GM18517 (cell line): Measurements from ENCODE around the gene NOA1.
A peak's percentile ranks its signal among the peaks of the same experiment; 100 is the strongest.

ENCODE experiments used
- ATAC-seq: cut with Tn5 transposase; IDR thresholded peaks from one replicate; pipeline ENCODE4 v1.9.1; 2021; ENCODE audit warnings: mild to moderate bottlenecking, moderate library complexity; ENCODE audit not compliant: unreplicated experiment

NOA1 gene

DNA sequence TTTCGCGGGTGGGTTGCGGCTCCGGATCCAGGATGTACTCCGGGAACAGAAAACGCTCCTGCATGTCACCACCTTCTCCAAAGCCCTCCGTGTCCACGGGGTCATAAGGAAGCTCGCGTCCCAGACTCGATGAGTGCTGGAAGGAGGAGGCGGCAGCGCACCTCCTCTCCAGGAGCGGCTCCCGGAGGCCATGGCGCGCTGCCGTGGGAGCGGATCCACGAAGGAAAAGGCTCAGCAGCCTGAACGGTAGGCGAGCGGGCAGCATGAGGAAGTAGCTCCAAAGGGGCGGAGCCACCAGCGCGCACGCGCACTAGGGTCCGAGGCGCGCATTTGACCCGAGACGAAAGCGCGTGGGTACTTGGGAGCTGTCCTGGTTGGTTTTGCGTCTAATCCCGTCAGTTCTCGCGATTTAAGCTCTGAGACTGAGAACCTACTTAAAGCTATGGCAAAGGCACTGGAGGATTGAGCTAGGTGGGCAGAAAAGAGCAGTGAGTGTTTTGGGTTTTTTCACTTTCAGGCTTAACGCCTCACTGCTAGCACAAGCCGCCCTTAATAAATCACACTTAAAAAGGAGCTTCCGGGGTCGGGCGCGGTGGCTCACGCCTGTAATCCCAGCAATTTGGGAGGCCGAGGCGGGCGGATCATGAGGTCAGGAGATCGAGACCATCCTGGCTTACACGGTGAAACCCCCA lies at the start of gene NOA1:
NOA1 (minus strand) TSS at position 286 of the 692 bp plus-strand sequence; CDS start at position 265, 21 bp downstream.
- ATAC-seq: peak; percentile 85

DNA sequence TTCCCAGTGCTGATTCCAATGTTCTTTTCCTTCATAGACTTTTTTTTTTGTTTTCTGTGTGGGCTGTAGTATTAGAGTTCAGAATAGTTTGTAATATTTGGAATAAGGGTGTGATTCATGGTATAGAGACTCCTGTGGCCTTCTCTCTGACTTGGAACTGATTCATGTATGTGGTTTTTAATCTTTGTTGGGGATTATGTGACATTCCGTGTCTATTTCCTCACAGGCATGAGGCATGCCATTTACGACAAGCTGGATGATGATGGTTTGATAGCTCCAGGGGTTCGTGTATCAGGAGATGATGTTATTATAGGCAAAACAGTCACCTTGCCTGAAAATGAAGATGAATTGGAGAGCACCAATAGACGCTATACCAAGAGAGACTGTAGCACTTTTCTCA lies 45.7 kb upstream of the NOA1 start:
- no peak for ATAC-seq

DNA sequence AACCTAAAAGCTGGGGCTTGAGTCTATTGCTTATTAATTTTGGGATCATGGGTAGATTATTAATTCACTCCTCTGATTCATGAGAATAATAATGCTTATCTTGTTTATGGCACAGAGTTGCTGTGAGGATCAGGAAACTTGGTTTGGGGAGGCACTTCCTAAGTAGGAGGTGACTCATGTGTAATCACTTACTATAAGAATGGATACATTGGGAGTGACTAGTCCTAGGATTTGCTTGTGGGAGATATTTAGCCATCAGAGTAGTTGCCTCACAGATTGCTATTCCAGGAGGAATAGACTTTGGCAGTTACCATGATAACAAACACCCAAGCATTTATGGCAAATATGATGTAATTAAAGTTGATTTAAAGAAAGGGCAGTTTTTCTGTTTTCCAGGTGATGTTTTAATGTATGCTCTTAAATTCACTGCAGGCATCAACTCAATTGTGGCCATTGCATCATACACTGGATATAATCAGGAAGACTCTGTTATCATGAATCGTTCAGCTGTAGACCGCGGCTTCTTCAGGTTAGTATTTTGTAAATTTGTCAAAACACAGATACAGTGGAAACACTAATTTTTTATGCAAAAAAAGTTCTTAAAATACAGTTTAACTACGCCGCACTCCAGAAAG lies 43.2 kb upstream of the NOA1 start:
- ATAC-seq: no peak

DNA sequence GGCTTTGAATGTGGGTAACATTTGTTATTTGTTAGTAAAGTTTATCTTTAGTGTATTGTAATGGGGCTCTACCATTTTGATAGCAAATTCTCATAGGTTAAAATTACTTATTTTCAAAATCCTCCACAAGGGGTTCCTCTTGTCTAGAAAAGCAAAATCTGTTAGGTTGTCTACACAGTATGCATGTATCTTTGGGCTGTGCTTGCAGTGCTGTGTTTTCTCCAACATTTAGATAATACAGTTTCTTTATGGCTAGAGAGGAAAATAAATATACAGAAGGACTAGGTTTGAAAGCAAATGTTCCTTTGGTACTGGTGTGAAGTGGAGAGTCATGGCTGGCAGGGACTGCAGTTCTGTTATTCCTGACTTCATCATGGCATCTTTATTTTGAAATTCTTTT lies 41.6 kb upstream of the NOA1 start:
- ATAC-seq: no peak

DNA sequence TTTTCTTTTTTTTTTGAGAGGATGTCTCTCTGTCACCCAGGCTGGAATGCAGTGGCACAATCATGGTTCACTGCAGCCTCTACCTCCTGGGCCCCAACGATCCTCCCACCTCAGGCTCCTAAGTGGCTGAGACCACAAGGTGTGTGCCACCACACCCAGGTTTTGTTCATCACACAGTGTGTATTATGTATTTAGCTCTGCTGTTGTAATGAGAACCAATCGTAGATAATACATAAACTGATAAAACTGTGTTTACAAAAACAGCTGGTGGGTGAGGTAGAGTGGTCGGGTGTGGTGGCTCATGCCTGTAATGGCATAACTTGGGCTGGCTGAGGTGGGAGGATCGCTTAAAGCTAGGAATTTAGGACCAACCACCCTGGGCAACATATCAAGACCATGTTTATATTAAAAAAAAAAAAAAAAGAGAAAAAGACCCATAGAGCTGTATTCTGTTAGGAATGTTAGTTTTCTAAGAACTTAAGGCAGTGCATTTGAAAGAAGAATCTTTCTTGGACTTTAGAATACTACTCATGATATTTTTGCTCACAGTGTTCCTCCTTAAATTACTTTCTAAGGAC lies 36.2 kb upstream of the NOA1 start:
- ATAC-seq: no peak

DNA sequence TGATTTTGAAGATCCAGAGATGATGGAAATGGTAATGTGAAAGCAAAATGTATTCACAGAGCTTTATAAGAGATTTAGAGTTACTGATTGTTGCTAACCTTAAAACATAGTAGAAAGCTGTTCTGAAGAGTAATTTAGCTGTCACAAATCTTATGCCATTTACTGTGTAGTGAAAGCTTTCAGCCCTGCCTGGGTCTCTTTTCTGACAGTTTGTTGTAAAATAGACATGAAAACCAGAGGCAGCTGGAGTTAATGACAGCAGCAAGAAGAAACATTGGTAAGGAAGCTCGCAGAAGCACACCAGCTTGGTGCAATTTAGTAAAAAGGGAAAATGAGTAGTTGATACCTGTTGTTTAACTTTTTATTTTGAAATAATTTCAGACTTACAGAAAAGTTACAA lies 22.3 kb upstream of the NOA1 start:
- no peak for ATAC-seq

DNA sequence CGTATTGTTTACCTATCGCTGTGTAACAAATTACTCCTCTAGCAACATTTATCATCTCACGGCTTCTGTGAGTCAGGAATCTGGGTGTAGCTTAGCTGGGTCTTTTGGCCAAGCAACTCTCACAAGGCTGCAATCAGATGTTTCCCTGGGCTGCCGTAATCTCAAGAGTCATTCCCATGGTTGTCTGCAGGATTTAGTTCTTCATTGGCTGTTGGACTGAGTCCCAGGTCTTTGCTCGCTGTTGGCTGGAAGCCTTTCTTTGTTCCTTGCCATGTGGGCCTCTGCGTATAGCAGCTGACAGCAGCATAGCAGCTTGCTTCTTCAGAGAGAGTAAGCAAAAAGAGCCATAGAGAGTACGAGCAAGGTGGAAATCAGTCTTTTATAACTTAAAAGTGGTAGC lies 18.1 kb upstream of the NOA1 start:
- ATAC-seq: no peak

DNA sequence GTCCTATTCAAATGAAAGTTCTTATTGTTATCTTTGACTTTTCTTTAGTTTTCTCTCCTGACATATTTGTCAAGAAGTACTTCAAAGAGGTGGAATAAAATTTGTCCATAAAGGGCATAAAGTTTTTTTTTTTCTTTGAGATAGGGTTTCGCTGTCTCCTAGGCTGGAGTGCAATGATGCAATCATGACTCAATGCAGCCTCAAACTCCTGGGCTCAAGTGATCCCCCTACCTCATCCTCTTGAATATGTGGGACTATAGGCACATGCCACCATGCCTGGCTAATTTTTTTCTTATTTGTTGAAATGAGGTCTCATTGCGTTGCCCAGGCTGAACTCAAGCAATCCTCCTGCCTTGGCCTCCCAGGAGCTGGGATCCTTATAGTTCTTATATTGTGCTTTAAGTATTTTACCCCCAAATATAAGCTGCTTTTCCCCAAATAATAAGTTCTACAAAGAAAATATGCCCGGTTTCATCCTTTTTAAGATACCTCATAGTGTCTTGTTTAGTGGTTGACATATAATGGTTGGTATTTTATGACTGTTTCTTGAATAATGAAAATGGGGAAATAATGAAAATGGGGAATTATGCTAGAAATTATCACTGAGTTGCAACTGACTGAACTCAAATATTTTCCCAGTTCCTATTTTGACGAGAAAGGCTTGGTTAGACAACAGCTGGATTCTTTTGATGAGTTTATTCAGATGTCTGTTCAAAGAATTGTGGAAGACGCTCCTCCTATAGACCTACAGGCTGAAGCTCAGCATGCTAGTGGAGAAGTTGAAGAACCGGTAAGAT lies 12.9 kb upstream of the NOA1 start:
- no peak for ATAC-seq

DNA sequence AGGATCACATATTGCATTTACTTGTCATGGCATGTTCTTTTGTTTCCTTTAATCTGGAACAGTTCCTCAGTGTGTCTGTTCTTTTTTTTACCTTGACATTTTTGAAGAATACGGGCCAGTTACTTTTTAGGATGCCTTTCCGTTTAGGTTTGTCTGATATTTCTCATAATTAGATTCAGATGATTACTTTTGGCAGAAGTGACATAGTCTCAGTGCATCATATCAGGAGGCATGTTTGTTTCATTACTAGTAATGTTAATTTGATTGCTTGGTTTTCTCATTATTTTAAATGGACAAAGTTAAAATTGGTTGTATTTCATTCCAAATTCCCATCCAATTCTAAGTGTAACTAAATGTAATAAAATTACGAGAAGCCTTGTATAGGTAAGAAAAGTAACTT lies 9.5 kb upstream of the NOA1 start:
- no peak for ATAC-seq

DNA sequence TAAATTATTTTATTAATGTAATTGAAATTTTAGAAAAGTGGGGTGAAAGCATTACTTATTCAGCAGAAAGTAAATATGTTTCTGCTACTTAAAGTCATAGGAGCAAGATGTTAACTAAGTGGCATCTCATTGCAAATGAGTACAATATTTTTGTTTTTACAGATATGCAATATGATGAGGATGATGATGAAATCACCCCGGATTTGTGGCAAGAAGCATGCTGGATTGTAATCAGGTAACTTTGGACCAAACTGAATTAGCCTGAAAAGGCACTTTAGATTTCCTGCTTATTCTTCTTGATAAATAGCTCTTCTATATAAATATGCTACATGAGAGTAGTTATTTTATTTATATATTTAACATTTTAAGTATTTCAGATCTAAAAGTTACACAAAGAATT lies 8.8 kb upstream of the NOA1 start:
- no peak for ATAC-seq

DNA sequence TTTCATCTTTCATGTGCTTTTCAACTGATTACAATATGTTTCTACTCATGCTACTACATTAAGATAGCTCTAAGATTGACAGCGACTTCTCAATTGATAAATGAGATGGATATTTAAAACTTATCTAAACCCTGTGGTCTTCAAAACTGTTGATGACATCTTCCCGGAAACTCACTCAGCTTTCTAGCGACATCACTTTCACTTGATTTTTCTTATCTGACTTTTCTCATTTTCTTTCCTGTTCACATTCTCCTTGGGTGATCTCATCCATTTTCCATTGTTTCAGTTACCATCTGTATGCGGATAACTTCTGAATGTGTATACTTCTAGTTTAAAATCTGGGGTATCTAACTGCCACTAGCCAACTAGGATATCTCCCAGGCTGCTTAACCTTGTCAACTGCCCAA lies 4.4 kb upstream of the NOA1 start:
- no peak for ATAC-seq

DNA sequence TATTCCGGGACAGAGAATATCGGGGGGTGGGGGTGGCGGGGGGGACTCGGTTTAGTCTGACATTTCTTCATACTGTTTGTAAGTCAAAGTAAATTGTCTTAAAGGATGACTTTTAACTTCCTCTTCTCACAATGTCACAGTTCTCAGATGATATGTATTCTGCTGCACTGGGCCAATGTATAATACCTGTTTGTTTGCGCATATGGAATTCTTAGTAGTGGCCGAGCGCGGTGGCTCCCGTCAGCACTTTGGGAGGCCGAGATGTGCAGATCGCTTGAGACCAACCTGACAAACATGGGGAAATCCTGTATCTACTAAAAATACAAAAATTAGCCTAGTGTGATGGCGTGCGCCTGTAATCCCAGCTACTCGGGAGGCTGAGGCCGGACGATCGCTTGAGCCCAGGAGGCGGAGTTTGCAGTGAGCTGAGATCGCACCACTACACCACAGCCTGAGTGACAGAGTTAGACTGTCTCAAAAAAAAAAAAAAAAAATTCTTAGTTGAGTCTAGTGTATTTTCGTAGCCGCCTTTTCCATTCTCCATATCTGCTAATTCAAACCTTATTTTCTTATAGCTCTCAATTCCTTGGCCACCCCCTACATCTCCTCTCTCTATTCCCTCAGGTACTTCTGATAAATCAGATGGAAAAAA lies 2.1 kb upstream of the NOA1 start:
- ATAC-seq: no peak

DNA sequence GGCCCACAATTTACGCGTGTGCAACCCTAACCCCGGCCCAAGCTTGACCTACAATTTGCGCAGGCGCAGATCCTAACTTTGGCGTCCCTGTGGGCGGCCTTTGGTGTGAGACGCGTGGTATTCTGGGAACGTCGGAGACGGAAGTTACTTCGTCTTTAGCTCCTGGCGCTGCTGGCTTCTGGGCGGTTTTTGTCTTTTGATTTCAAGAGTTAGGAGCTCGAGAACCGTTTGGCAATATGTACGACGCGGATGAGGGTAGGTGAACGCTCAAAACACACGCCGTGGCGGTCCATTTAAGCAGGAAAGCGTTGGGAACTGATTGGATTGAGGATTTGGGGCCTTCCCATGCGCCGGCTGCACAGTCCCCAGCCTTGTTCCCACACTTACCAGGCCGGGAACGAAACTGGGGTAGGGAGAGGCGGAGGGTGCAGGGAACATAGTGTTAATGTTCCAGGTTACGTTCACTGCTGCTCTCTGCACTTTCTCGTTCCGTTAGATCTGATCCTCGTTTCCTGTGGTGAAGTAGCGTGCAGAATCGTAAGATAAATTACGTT lies 1.4 kb upstream of the NOA1 start, which contains the start of gene POLR2B:
POLR2B (plus strand) TSS at position 147 of the 554 bp plus-strand sequence; CDS start at position 237, 90 bp downstream.
- ATAC-seq: peak; percentile 51

DNA sequence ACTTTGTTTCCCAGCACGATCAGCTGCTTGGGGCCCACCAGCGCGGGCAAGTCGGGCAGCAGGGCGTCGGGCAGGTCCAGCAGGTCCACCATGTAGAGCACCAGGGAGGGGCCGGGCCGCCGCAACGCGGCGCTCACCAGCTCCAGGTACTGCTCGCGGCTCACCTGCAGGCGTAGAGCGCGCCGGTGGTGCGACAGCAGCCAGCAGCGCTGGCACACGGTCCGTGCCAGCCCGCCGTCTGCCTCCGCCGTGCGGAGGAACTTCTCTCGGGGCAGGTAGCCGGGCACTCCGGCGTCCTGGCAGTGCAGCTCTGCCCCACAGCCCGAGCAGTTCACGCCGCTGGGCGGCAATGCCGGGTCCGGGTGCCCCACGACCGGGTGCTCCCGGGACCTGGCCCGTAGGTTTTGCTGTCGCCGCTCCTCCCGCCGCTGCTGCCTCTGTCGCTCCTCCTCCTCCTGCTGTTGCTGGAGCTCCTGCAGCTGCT lies 527 bp downstream of the NOA1 start:
- ATAC-seq: peak; percentile 17

DNA sequence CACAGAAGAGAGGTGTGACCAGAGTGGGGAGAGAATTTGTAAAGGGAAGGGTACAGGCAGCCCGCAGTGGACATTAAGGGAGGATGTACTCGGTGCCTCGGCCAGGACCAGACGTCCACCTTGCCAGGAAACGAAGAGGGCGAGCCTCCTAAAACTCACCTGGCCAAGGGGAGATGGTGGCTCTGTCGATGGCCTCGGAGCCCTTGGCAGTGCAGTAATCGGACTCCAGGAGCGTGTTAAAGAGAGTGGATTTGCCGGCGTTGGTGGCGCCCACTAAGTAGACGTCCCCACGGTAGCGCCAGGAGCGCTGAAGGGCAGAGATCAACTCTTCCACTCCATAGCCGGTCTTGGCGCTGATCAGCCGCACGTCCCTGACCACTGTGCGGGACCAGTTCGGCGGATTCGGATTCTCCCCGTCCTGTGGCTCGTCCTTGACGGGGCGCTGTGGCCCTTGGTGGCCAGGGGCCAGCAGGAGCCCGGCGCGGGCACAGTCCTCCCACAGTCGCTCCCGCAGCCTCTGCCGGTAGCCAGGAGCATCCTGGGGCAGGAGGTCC lies 1.0 kb downstream of the NOA1 start:
- ATAC-seq: no peak

DNA sequence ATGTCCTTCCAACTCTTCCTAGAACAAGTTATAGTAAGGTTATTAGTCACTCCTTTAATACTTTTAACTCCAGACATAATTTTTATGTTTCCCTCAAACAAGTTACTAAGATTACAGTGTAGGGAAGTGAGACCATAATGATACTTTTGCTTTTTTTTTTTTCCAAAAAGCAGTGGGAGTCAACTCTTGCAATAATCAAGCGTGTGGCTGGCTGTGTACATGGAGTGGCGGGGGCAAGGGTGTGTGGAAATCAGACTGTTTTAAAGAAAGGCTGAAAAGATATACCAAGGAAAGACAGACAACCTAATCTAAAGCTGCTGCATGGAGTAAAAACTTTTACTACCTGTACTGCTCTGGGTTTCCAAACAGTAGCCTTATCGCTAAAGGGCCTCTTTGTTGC lies 4.1 kb downstream of the NOA1 start:
- ATAC-seq: no peak

DNA sequence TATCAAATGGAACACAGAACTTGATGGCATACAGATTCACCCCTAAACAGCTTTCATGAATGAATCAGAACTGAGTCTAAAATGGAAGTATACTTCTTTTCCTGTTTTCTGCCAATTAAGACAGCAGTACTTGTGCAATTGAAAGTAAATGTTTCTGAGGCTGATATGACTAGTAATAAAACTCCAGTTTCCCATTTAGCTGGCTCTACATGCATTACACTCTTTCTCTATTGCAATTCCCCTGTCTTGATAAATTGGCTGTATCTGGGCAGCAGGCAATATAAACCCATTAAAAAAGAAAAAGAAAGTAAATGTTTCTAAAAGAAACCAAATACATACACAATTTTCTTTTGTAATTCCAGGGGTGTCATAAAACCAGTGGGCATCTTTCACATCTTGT lies 4.6 kb downstream of the NOA1 start:
- no peak for ATAC-seq

DNA sequence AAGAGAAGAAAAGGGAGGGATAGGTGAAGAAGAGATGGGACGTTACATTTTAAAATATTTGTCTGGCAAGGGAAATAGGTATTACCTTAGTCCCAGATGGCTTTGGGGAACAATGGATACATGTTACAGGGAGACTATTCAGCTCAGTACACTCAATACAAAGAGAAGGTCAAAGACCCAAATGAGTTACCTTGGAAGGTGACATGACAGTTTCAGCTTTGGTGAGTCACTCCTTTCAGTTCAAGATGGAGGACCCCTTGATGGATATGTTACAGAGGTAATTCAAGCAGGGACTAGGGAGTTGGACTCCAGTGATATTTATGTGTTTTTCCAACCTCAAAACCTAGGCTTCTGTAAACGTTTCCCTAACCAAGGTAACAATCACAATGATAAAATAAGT lies 5.0 kb downstream of the NOA1 start:
- no peak for ATAC-seq

DNA sequence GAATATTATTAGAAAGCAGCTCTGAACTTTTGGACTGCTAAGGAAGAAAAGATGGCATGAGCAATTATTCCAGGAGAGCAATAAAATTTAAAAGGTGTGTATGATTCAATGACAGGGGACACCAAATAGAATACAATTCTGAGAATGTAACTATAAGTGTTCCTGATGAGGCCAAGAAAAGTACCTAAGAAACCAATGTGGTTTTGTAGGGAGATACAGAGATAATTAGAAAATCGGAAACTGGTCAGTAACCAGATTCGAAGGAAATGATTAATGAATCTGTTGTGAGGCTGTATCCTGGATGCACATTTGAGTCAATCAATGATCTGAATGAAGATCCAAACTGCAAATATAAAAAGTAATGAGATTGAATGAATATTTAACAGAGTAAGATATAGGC lies 6.0 kb downstream of the NOA1 start:
- ATAC-seq: no peak

DNA sequence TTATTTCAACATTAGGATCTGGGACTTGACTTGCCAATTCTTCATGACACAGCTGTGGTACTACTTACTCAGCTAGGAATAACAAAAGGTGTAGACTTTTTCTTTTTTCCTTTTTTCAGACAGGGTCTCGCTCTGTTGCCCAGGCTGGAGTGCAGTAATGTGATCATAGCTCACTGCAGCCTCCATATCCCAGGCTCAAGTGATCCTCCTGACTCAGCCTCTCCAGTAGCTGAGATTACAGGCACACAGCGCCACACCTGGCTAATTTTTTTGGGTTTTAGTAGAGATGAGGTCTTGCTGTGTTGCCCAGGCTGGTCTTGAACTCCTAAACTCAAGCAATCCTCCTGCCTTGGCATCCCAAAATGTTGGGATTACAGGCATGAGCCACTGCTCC lies 16.3 kb downstream of the NOA1 start:
- ATAC-seq: no peak
